Putamen (tissue), 1 donor: ENCODE data around the gene CYP19A1.

Experiments
- DNase-seq: peaks from one replicate; pipeline ENCODE4 v3.0.0-alpha.2; 2016; ENCODE audit warnings: low spot score

Gene CYP19A1

DNA sequence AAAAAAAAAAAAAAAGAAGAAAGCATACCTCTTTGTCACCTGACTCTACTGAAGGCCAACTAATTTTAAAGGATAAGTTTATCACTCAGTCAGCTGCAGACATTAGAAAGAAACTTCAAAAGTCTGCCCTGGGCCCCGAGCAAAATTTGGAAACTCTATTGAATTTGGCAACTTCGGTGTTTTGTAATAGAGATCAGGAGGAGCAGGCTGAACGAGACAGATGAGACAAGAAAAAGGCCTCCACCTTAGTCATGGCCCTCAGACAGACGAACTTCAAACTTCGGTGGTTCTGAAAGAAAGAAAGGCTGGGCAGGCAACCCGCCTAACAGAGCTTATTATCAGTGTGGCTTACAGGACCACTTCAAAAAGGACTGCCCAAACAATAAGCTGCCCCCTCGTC is 21.6 kb upstream of the CYP19A1 start:
- DNase-seq = no peak

- DNase-seq = no peak
Observed at GRCh38 chr15:51356983-51357382, 18.6 kb upstream of the CYP19A1 start.

DNA sequence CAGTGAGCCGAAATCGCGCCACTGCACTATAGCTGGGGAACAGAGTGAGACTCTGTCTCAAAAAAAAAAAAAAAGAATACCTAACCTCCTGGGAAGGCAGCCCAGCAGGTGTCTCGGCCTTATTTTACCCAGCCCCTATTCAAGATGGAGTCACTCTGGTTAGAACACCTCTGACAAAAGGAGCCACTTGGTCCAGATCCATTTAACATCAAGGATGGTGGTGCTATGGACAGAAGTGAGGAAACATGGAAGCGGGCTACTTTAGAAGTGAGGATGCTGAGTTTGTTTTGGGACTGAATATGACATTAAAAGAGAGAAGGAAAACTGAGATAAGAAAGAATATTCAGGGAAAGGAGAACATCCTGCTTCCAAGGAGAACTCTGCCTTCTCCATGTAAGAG is 17.8 kb upstream of the CYP19A1 start:
- DNase-seq = no peak

DNA sequence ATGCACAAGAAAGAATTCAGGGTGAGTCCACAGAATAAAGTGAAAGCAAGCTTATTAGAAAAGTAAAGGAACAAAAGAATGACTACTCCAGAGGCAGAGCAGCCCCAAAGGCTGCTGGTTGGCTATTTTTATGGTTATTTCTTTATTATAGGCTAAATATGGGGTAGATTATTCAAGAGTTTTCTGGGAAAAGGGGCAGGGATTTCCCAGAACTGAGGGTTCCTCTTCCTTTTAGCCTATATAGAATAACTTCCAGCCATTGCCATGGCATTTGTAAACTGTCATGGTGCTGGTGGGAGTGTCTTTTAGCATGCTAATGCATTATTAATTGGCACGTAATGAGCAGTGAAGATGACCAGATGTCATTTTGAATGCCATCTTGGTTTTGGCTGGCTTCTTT is 16.7 kb upstream of the CYP19A1 start:
- no peak for DNase-seq

DNA sequence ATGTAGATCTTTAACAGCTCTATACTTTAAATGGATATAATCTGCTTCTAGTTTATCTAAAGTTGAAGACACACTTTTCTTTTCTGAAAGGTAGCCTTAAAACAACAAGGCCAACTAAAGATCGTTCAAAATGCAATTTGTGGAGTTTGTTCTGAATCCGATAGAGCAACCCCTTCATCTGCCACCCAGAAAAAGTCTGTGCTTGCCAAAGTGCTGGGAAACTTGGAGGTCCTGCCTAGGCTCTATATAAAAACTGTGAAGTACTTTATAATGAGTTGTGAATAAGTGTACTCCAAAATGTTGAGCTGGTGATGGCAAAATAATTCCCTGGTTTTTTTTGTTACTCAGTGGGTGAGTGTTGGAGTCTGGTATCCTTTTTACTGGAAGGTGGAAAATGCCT is 15.6 kb upstream of the CYP19A1 start:
- DNase-seq = no peak

DNA sequence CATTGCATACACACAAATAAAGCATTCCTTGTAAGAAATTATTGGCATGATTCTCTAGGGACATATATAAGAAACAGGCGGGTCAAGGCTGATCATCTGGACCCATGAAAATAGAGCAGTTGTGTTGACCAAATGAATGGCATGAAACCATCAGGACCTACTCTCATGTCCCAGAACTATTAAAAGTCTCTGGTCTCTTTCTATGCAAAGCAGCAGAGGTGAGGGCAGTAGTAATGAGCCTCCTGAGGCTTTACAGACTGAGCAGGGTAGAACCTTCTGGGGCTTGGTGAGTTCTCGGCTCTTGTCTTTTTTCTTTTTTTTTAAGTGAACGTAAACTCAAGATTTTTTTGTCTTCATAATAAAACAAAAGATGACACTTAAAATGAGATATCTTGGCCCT is 12.3 kb upstream of the CYP19A1 start:
- DNase-seq = no peak

DNA sequence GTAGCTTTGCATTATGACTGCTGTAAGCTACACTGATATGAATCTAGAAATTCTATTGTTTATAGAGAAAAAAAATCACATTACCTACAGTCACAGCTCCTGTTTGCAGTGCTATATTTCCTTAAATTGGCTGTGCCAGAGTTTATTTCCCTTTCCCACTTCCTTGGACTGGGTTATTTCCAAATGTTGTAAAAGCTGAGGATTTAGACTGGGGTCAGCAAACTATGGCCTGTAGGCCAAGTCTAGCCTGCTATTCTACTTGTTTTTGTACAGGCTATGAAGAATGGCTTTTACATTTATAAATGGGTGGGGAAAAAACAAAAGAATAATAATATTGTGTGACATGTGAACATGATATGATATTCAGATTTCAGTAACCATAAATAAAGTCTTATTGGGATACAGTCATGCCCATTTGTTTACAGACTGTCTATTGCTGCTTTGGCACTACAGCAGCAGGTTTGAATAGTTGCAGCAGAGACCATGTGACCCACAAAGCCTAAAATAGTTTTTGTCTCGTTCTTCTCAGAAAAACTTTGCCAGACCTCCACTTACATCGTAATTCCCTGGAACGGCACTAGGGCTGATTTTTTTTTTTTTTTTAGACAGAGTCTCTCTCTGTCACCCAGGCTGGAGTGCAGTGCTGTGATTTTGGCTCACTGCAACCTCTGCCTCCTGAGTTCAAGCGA is 10.9 kb upstream of the CYP19A1 start:
- no peak for DNase-seq

- peak; percentile 87 for DNase-seq
Observed at GRCh38 chr15:51348688-51349087, 10.3 kb upstream of the CYP19A1 start.

- no peak for DNase-seq
Observed at GRCh38 chr15:51346136-51346535, 7.7 kb upstream of the CYP19A1 start.

GRCh38 chr15:51343466-51343865 is 5.1 kb upstream of the CYP19A1 start:
- DNase-seq = no peak

GRCh38 chr15:51342227-51342999 is 4.0 kb upstream of the CYP19A1 start:
- no peak for DNase-seq

DNA sequence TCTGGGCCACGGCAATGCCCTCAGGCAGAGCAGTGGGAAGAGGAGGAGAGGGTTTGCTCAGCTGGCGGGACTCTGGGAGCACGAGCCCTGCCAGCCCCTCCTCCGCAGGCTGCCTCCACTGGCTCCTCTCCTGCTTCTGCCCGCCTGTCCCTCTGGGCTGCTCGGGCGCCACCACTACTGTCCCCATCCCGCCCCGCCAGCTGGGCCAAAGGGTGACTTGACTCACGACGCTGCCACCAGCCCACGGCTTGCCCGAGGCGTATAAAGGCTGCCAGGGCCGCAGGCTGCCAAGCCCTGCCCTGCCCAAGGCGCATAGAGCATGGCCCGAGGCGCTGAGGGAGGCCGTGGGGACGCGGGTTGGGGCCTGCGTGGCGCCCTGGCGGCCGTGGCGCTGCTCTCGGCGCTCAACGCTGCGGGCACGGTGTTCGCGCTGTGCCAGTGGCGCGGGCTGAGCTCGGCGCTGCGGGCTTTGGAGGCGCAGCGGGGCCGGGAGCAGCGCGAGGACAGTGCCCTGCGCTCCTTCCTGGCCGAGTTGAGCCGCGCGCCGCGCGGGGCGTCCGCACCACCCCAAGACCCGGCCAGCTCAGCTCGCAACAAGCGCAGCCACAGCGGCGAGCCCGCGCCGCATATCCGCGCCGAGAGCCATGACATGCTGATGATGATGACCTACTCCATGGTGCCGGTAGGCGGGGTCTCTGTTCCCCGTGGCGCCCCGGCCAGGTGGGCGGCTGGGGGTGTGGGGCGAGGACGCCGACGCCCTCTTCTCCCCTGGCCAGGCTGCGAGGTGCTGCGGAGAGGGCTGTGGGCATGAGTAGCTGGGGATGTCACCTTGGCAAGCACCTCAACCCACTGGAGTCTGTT is 3.2 kb upstream of the CYP19A1 start, which contains the start of gene GLDN:
GLDN (plus strand) TSS at position 290 of the 861 bp plus-strand sequence; CDS start at position 320, 30 bp downstream.
- peak; percentile 91 for DNase-seq

GRCh38 chr15:51335538-51336410 is 2.6 kb downstream of the CYP19A1 start:
- no peak for DNase-seq

- no peak for DNase-seq
Observed at GRCh38 chr15:51335087-51335486, 3.3 kb downstream of the CYP19A1 start.

DNA sequence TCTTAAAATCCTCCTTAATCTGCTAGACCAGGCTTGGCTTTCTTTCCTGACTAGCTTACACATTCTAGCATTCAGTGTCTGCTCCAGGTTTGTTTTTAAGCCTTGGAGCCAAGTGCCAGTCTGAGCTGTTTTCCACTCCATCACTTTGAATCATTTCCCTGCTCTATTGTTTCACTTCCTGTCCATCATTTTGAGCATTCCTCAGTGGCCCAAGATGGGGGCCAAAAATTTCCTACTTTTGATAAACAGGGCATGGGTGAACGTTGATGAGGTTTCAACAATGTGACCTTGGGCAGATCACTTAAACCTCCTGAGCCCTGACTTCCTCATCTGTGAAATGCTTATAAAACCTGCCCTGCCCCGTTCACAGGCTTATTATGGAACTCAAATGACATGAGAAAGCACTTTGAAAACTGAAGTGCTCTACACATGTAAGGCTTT is 4.4 kb downstream of the CYP19A1 start:
- no peak for DNase-seq

DNA sequence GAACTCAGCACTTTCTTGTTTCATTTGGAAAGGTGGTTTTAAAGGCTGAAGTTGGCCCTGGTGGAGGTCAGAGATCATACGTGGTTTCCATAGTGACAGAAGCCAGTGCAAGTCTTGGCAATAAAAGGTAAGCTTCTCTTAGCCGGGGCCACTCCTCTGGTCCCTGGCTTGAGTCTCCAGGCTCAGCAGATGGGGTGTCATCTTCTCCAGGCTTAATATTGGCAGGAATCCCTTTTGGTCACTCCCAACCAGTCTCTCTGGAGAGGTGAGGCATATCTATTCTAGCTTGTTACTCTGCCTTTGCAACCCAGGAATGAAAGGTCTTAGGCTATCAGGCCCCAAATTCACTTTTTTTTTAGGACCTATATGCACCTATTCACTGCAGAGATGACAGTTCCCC is 4.8 kb downstream of the CYP19A1 start:
- no peak for DNase-seq

DNA sequence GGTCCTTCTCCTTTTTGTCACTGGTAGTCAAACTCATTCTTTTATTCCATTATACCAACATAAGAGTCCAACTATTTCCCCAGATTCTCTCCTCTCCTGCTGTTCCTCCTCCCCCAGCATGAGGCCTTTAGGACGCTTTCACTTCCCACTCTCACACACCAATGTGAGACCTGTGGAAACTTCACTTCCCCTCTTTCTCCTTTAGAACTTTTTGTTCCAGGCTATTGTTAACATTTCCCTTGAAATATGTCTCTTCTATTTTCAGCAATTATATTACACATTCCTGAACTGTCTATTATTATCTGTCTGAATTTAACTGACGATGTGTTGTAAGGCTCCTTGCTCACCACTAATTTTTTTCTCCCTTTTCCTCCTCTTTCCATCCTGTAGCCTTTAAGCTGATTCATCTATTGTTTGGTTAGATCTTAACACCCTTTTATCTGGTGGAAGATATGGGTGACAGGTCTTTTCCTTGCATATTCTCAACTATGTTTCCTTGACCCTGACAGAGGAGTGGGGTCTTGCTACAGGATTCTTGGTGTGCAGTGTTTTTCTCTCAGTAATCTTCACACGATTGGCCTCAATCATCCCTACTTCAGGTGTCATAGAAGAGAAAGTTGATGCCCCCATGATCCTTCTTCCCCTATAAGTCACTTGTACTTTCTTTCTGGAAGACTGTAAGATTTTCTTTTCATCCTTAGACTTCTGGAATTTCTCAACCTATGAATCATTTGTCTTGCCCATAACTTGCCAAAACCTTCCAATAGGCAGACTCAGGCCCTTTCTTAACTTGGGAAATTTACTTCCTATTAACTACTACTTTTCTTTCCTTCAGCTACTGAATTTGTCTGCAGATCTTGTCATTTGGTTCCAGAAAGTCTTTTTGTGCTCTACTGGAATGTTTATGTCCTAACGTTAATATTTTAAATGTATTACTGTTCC is 5.9 kb downstream of the CYP19A1 start:
- DNase-seq = no peak

GRCh38 chr15:51331141-51331540 is 7.3 kb downstream of the CYP19A1 start:
- DNase-seq = no peak

DNA sequence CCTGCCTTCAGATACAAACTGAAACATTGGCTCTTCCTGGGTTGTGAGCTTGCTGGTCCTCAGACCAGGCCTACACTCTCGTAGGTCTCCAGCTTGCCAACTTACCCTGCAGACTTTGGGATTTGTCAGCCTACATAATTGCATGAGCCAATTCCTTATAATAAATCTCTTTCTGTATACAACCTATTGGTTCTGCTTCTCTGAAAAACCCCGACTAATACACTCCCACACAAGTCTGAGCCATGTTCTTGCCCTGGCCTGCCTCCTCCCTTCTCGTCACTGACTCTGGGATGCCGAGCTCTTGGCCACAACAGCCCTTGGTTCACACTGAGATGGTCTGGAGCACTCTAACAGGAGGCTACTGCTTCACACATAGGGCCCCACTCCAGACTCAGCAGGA is 9.5 kb downstream of the CYP19A1 start:
- no peak for DNase-seq

GRCh38 chr15:51327081-51327480 is 11.3 kb downstream of the CYP19A1 start:
- DNase-seq = no peak
